ENCODE results near the gene UMODL1.

Gene UMODL1

GRCh38 chr21:42084079-42084478 lies 13.0 kb downstream of the UMODL1 start:
- TF ChIP-seq CTCF (conservative IDR thresholded peaks at IDR 0.05; ENCODE audit: low read depth, low read length) = no peak

DNA sequence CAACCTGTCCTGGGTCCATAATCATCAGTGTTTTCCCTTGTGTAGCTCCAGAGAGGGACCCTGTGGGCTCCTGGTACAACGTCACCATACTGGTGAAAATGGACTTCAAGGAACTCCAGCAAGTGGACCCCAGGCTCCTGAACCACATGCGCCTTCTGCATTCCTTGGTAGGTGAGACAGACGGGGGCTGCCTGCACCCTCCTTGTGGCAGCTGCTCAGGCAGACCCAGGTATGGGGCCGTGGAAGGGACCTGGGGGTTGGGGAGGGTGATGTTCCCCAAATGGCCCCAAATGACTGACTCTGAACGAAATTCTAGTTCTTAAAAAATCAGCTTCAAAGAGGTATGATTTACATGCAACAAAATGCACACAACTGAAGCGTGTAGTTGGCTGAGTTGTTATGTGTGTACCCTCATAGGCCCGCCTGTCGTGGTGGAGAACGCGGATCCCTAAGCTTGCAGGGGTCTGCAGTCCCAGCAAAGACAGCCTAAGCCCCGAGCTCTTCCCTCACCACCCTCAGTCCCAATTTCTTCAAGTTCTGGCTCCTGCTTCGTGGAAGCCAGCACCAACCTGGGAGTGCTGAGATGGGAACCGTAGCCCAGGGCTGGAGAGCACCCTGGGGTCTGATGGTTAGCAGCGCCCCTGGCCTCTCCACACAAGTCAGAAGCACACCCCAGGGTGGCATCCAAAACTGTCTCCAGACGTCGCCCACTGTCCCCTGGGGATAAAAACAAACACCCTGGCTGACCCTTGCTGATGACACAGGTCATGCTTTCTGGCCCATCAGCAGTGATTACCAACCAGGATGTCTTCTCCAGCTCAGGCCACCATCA lies 14.3 kb downstream of the UMODL1 start:
- no peak for TF ChIP-seq CTCF (conservative IDR thresholded peaks at IDR 0.05; ENCODE audit: low read depth, low read length)
- H3K4me3 ChIP-seq (ENCODE audit: low read length) = no peak overlapping the region
- DNase-seq (ENCODE audit: low read depth) = no peak

More at GRCh38 chr21:42084079-42084478, 13.0 kb downstream of the UMODL1 start:
- DNase-seq (ENCODE audit: low read depth) = no peak
- no peak overlapping the region for H3K4me3 ChIP-seq (ENCODE audit: low read length)

GRCh38 chr21:42086969-42087368 lies 15.9 kb downstream of the UMODL1 start:
- no peak for DNase-seq (ENCODE audit: low read depth)

DNA sequence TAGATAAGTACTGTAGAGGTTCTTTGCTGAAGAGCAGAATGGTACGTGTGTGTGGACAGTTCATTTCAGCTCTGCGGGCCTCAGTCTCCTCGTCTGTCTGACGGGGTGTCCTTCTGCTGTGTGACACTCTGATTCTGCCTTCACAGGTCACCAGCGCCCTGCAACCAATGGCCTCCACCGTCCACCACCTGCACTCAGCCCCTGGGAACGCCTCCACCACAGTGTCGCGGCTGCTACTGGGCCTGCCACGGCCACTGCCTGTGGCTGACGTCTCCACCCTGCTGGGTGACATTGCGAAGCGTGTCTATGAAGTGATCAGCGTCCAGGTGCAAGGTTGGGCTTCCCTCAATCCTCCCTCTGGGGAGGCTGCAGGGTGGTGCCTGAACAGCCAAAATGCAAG lies 17.0 kb downstream of the UMODL1 start:
- H3K4me3 ChIP-seq (ENCODE audit: low read length) = no peak overlapping the region
- DNase-seq (ENCODE audit: low read depth) = no peak
- no peak for TF ChIP-seq CTCF (conservative IDR thresholded peaks at IDR 0.05; ENCODE audit: low read depth, low read length)

More at GRCh38 chr21:42086969-42087368, 15.9 kb downstream of the UMODL1 start:
- TF ChIP-seq CTCF (conservative IDR thresholded peaks at IDR 0.05; ENCODE audit: low read depth, low read length) = no peak
- no peak overlapping the region for H3K4me3 ChIP-seq (ENCODE audit: low read length)

- no peak for TF ChIP-seq CTCF (conservative IDR thresholded peaks at IDR 0.05; ENCODE audit: low read depth, low read length)
- DNase-seq (ENCODE audit: low read depth) = no peak
- H3K4me3 ChIP-seq (ENCODE audit: low read length) = no peak overlapping the region
Observed at GRCh38 chr21:42088658-42089057, 17.5 kb downstream of the UMODL1 start.

DNA sequence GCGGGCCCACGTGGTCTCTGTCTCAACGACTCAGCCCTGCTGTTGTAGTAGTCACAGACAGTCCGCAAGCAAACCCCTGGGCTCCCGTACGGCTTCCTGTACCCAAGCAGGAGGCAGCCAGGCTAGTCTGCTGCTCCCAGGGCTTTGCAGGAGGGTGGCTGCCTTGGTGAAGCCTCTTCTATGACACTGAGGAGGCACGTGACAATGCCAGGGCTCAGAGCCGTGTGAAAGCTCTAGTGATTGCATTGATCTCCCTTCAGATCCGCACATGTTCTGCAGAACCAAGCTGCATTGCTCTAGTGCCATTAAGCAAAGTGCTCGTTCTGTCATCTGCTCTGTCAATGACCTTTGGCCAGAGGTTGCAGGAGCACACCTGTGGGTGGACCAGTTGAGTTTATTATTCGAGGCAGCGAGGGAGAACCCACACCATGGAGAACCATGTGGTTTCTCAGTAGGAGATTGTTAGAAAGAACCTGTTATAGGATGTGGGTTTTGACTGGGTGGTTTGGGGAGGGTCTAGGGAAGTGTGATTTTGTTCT lies 18.0 kb downstream of the UMODL1 start:
- no peak for TF ChIP-seq CTCF (conservative IDR thresholded peaks at IDR 0.05; ENCODE audit: low read depth, low read length)
- DNase-seq (ENCODE audit: low read depth) = no peak

More for the DNA sequence above, 18.0 kb downstream of the UMODL1 start:
- H3K4me3 ChIP-seq (ENCODE audit: low read length) = no peak overlapping the region
